Breast epithelium (tissue), 3 donors: ENCODE measurements around the gene ARID1B.

Experiments used
- POLR2A ChIP-seq: fragments of 450-650 bp; IDR thresholded peaks from one replicate; pipeline ENCODE4 v1.6.1; 2016; ENCODE audit warnings: antibody characterized with exemption, mild to moderate bottlenecking, moderate library complexity
- TF ChIP-seq, protein P1 (sequence below), 3 donors: fragments of 450-650 bp; IDR thresholded peaks; one replicate each; pipeline ENCODE4 v1.5.1; 2016 to 2017; ENCODE audit warnings: antibody characterized with exemption in 3 of 3, mild to moderate bottlenecking in 3 of 3, moderate library complexity in 3 of 3

DNA sequence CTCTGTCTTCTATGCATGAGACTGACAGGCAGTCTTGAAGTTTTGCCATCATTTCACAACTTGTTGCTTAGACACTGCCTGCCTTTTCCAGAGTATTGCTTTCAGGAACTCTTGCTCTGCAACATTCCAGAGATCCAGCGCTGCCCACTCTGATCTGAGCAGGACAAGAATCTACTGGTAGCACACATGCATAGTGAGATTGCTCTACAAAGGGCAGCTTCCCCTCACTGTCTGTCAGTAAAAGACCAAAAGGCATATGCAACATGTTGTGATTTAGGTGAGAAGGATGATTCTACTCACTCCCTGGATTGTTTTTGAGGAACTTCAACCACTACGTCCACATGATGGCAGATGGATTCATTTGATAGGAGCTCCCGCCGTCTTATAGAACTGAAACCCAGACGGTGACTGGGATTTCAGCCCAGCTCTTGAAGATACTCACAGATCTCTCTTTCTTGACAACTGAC is 259.1 kb downstream of the ARID1B start:
- TF ChIP-seq, protein P1, sequence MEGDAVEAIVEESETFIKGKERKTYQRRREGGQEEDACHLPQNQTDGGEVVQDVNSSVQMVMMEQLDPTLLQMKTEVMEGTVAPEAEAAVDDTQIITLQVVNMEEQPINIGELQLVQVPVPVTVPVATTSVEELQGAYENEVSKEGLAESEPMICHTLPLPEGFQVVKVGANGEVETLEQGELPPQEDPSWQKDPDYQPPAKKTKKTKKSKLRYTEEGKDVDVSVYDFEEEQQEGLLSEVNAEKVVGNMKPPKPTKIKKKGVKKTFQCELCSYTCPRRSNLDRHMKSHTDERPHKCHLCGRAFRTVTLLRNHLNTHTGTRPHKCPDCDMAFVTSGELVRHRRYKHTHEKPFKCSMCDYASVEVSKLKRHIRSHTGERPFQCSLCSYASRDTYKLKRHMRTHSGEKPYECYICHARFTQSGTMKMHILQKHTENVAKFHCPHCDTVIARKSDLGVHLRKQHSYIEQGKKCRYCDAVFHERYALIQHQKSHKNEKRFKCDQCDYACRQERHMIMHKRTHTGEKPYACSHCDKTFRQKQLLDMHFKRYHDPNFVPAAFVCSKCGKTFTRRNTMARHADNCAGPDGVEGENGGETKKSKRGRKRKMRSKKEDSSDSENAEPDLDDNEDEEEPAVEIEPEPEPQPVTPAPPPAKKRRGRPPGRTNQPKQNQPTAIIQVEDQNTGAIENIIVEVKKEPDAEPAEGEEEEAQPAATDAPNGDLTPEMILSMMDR (IDR thresholded peaks at IDR 0.05) = no peak
- no peak for TF ChIP-seq POLR2A
